ENCODE measurements around the gene FBXO24.

- TF ChIP-seq CTCF (IDR thresholded peaks at IDR 0.05) = no peak
- TF ChIP-seq POLR2A (IDR thresholded peaks at IDR 0.05) = no peak
These were observed 9.0 kb upstream of the FBXO24 start for GRCh38 chr7:100577103-100577502.
